GM19035 (cell line): Measurements from ENCODE around the gene ZBTB7C.
"Not testable (repeated sequence)": the region's sequence is repeated elsewhere in the genome, so short reads cannot be mapped to it uniquely, and the experiment has no call there.

Experiments used
- ATAC-seq: cut with Tn5 transposase; IDR thresholded peaks from one replicate; pipeline ENCODE4 v1.9.1; 2021; ENCODE audit not compliant: unreplicated experiment

ZBTB7C gene

DNA sequence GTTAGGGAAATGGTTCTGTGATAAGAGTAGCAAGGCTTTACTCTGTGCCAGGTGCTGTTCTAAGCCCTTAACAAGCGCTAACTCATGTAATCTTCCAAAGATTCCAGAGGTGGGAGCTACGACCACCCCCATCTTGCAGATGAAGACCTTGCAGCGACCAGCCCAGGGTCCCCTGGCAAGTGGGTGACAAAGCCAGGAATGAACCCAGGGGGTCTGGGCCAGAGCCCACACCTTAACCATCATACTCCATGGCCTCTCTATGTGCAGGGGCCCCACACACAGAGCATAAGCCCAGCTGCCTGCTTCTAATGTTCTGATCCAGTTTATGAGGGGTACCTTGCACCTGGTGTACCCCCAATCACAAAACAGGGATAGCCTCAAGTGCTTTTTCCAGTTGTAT, 105.3 kb downstream of the ZBTB7C start:
- no peak for ATAC-seq

DNA sequence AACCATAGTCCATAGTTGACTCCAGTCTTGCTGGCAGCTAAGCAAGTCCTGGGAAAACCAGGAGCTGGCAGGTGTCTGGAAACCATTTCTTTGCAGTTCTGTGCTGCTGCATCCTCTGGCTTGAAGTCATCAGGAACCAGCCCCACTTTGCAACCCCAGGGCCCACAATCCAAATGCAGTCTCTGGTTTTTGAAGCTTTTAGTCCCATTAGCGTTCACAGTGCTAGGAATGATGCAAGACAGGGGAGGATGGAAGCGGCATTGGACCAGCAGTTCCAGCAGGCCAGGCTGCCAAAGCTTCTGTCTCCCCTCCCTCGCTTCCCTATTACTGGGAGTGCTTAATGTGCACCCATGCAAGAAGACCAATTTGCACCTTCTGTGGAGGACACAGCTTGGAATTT, 106.4 kb downstream of the ZBTB7C start:
- ATAC-seq, result no peak

DNA sequence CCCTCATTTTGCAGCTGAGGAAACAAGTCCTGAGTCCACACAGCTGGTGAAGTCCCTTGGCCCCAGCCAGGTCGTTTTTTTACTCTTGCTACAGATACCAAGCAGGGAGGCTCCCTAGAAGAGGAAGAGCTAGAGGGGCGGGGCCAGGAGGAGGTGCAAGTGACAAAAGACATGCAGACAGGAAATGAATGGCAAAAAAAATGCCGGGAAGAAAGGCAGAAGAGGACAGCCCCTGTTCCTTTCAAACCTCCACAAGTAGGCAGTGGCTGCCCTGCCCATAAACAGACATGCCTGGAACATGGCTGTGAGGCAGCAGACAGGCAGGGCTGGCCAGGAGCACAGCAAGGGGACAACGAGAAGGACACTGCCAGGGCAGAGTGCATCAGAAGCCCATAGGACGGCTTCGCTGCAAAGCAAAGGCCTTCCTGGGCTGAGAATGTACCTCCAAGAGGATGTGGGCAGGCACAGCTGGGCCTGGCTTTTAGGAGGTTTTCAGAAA, 108.7 kb downstream of the ZBTB7C start:
- ATAC-seq, result no peak

DNA sequence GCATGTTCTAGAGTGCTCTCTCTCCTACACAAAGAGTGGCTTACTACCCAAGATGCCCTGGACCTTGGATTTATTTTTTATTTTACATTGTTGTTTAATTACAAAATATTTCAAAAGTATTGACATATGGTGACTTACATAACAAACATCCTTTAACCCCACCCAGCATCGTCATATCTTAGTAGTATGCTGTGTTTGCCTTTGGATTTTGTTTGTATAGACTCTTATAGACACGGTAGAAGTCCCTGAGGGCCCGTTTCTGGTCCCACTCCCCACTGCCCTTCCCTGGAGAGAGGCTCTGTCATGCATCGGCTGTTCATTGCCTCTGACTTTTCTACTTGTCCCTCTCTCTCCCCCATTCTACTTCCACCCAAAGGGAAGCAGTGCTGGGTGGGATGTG, 112.0 kb downstream of the ZBTB7C start:
- ATAC-seq, result no peak

DNA sequence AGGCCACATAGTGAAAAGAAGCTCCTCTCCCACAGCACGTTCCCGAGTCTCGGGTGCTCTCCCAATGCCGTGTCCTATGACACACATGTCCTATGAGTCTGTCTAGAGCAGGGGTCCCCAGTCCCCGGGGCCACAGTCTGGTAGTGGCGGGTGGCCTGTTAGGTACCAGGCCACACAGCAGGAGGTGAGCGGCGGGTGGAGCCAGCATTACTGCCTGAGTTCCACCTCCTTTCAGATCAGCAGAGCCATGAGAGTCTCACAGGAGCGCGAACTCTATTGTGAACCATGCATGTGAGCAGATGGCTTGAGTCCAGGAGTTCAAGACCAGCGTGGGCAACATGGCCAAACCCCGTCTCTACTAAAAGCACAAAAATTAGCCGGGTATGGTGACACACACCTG, 112.6 kb downstream of the ZBTB7C start:
- ATAC-seq, result no peak

DNA sequence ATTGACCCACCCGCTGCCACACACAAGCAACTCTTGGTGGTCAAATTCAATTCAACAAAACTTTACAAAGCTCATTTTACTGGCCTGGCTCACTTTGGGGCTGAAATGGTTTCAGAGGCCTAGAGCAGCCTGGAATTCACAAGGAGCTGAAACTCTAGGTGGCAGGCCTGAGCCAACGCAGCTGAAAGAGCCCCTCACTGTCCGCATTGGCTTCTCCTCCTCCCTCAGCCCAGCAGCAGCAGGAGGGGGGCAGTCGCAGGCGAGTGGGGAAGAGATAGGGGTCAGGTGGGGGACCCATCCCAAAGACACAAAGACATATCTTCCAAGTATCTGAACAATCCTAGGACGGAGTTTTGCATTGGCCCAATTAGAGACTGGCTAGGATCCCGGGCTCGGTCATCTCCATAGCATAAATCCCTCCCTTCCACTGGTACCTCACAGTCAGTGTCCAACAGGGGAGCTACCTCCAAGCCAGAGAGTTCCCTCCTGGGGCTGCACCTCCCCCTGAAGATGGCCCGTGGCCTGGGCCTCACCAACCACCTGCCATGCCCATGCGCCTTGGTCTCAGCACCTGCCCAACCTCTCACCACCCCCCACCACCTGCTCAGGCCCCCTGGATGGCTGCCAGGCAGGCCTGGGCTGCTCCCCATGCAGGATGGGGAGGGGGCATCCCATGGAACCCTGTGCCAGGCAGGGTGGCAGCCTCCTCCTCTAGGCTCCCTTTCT, 113.4 kb downstream of the ZBTB7C start:
- ATAC-seq, result no peak

DNA sequence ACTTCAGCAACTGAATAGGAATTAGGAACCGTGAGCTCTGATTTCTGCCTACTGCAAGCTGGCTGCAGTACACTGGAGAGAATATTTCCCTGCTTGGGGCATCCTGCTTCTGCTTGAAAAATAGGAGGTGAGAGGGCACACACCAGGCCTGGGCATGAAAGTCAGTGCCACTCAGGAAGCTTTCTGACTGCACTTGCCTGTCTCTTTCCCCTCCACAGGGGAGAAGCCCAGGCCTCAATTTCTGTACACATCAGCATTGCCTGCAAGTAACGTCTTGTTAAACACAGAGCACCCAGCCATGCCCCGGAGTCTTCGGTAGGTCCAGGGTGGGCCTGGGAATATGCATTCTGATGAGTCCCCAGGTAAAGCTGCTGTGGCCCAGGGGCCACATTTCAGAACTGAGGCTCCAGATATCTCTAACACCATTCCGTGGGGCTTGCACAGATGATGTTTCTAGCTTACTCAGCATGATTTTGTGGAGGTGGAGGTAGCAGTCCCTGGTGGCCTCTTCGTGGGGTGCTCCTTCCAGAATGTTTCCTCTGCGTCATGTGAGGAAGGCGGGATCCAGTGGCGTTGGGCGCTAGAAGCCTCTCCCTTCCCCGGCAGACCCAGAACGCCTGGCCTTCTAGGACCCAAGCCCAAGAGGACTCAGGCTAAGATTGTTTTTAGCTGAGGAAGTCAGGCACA, 114.1 kb downstream of the ZBTB7C start:
- ATAC-seq, result no peak

DNA sequence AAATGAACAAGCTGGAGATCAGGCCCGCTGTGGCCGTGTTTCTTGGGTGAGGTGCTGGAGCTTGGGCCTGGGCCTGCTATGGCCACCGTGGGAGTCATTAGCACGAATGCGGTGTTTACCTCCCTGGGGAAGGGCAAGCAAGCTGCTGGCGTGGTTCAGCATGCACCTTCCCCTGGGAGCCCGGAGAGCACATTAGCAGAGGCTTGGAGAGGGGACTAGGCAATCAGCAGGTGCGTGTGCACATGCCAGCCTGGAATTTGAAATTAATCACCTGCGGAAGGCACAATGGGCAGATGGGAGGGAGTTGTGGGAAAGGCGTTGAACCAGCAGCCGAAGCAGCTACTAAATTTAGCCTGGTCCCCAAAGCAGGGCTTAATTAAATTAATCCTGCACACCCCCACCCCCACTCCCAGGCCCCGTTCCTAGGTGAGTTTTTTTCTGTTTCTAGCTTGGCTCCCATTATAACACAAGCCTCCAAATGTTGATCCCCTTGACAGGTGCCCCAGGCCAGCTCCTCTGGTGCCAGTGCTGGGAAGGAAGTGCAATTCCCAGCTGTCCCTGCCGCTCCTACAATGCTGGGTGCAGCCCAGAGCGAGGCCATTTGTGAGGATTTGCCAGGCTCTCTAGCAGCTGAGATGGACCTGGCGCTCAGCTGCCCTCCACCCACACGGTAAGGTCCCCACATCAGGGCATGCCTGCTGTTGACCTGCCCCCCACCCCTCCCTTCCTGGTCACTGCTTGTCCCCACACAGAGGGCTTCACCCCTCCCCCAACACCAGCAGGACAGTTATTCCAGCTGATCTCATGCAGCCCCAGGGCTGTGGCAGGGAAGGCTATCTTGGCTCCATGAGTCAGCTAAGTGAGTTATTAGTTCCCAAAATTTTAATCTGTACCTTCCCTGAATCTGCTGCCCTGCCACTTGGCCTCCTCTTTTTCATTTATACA, 115.0 kb downstream of the ZBTB7C start:
- ATAC-seq, result no peak

DNA sequence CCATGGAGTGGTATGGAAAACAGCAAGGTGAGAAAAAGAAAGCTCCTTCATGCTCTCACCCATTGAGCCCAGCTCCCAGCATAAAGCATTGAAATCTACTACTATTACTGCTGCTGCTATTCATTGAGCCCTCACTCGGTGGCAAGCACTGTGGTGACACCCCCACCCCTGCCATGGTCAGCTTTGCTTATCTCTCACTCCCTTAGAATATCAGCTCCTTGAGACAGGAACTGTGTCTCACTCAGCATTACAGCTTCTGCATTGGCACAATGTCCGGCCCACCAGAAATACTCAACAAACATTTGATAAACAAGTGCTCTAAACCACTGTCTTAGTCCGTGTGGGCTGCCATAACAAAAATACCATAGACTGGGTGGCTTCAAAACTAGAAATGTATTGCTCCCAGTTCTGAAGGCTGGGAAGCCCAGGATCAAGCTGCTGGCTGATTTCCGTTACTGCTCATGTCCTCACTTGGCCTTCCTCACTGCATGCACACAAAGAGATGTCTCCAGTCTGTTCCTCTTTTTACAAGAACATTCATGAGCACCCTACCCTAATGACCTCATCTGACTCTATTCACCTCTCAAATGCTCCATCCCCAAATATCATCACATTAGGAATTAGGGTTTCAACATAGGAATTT, 116.3 kb downstream of the ZBTB7C start:
- no peak for ATAC-seq

DNA sequence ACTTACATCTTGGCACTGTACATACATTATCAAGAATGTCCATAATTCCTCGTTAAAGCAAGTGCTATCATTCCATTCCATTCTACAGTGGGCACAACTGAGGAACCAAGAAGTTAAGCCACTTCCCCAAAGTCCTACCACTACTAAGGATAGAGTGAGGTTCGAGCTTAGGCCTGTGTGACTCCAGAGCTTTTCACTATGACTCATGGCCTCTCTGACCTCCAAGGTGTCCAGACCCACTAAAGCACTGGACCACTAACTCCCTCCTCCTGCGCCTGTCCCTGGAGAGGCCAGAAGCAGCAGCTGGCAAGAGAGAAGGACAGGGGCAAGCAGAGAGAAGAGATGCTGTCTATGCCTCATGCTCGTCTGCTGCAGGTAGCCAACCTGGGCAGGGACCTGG, 117.0 kb downstream of the ZBTB7C start:
- ATAC-seq, result no peak

DNA sequence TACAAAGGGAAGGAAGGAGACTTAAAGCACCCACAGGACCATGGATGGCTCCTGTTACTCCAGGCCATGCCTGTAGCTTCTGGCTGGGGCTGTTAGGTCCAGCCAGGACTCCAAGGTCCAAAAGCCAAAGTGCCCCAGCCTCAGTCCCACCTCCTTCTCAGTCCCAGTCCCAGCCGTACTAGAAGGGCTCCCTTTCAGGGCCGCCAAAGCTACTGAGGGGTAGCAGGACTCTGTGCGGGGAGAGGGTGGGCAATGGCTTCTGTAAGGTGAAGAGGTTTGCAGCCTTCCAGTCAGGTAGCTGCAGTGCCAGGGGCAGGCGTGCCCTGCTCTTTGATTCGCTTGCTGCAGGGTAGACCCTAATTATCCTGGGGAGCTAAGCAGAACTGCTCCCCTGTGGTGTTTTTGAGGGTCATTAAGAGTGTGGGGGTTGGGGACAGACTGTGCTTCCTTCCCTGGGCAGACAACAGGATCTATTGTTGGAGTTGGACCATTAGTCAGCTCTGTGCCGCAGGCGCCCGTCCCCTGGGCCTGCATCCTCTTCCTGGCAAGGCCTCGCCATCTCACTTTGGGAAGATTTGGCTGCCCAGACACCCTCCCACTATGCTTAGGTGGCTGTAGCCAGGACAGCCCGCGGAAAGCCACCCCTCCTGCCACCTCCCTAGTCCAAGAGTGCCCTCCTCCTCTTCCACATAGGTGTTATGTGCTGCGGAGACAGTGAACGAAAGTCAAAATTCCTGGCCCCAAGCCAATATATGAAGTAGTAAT, 118.8 kb downstream of the ZBTB7C start:
- ATAC-seq, result no peak

DNA sequence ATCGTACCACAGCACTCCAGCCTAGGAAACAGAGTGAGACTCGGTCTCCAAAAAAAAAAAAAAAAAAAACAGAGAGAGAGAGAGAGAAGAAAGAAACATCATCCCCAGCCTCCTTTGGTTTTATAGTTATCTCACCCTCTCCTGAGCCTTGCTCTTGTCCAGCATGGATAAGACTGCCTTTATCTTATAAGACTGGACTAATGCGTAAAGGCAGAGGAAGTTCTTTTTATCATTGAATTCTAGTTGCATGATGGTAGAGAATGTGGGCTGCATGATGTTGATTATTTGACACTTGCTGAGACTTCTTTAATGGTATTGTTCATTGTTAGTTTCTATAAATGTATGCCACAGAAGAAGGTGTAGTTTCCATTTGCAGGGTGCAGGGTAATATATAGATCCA, 124.4 kb downstream of the ZBTB7C start:
- ATAC-seq, result no peak

DNA sequence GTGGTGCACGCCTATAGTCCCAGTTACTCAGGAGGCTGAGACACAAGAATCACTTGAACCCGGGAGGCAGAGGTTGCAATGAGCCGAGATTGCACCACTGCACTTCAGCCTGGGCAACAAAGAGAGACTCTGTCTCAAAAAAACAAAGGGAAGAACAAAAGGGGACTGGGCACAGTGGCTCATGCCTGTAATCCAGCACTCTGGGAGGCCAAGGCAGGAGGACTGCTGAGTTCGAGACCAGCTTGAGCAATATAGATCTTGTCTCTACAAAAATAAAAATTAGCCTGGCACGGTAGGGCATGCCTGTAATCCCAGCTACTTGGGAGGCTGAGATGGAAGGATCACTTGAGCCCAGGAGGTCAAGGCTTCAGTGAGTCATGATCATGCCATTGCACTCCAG, 125.2 kb downstream of the ZBTB7C start:
- ATAC-seq, result not testable (repeated sequence)

DNA sequence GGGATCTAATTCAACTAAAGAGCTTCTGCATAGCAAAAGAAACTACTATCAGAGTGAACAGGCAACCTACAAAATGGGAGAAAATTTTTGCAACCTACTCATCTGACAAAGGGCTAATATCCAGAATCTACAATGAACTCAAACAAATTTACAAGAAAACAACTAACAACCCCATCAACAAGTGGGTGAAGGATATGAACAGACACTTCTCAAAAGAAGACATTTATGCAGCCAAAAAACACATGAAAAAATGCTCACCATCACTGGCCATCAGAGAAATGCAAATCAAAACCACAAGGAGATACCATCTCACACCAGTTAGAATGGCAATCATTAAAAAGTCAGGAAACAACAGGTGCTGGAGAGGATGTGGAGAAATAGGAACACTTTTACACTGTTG, 127.7 kb downstream of the ZBTB7C start:
- not testable (repeated sequence) for ATAC-seq

DNA sequence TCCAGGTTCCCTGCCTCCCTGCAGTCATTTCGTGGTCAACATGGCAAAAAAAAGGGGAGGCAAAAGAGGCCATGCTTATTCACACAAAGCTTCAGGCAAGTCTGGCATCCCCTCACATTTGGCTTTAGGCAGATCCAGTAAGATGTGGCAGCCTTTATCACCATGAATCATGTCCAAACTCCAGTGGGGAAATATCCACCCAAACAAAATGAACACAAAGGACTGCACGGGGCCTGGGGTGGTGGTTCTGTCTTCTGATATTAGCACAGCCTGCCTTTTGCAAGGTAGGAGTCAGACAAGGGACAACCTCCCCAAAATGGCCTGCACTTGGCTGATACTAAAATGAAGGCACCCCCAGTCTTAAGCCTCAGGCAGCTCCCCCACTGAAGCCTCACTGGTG, 129.9 kb downstream of the ZBTB7C start:
- ATAC-seq, result no peak

DNA sequence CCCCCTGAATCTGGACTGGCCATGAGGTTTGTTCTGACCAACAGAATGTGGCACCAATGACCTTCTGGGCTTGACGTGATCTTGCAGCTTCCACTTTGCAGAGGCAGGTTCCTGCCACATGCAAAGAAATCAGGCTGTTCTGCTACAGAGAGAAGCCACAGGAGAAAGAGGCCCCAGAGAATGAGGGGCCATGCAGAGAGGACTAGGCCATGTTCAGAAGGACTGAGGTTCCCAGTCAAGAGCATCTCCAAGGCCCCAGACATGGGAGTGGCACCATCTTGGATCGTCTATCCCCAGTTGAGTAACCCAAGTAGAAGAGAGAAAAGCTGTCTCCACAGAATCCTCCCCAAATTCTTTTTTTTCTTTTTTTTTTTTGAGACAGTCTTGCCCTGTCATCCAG, 131.1 kb downstream of the ZBTB7C start:
- no peak for ATAC-seq

DNA sequence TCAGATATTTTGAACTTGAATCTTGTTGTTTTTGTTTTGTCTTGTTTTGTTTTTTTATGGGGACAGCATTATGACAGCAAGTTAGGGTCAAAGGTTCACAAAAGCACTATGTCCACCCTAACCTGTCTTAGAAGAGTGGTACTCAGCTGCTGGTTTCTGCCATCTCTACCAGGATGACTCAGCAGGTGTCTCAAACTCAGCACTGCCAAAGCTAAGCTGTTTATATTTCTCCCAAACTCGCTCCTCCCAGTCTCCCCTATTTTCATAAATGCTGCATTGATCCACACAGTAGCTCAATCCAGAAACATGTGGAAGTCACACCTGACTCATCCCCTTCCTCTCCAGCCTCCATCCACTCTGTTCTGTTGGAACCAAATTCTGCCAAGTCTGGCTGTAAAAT, 134.9 kb downstream of the ZBTB7C start:
- ATAC-seq, result no peak

DNA sequence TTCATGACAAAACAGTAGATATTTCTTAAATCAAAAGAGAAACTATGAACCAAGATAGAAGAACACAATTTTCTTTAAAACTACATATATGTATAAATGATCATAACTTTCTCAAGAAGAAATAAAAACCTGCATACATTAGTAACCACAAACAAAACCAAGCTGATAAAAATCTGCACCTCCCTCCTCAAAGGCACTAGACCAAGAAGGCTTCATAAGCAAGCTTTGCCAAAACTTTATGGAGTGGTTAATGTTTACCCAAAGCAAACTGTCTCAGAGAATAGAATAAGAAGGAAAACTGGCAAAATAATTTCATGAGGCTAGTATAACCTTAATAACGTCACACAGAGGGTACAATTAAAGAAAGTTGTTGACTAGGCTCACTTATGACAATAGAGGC, 138.3 kb downstream of the ZBTB7C start:
- ATAC-seq, result no peak

DNA sequence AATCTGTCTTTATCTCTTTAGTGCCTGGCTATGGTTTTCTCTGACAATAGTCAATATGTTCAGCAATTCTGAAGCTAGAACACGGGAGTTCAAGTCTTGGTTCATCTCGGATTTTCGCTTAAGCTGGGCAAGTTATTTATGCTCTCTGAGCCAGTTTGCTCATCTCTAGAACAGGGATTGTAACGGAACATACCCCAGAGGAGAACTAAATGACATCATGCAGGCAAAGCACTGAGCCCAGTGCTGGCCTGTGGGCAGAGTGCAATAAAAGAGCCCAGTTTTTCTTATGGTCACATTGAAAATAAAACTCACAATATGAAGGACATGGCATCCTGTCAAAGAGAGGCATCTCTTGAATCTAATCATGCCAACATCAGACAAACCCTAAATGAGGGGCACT, 143.9 kb downstream of the ZBTB7C start:
- ATAC-seq, result no peak
